Activated CD8-positive, alpha-beta memory T cell treated with anti-CD3 and anti-CD28 coated beads for 48 hours (primary cell): ENCODE results near the gene NLN.
"Not testable (repeated sequence)": the region's sequence is repeated elsewhere in the genome, so short reads cannot be mapped to it uniquely, and the experiment has no call there.

Experiments used
- DNase-seq, 3 experiments: peaks; one replicate each; pipeline ENCODE4 v3.0.0-alpha.2; 2020; ENCODE audit warnings: low read depth in 2 of 3, low spot score in 2 of 3

NLN gene

GRCh38 chr5:65769539-65769938 is 47.5 kb downstream of the NLN start:
- no peak for DNase-seq

- DNase-seq, result no peak
Observed at GRCh38 chr5:65771266-65771665, 49.3 kb downstream of the NLN start.

GRCh38 chr5:65772963-65773362 is 51.0 kb downstream of the NLN start:
- DNase-seq, result not testable (repeated sequence)

GRCh38 chr5:65774346-65774745 is 52.3 kb downstream of the NLN start:
- no peak for DNase-seq

GRCh38 chr5:65775476-65775875 is 53.5 kb downstream of the NLN start:
- DNase-seq, result no peak

- no peak for DNase-seq
Observed at GRCh38 chr5:65776441-65777141, 54.6 kb downstream of the NLN start.

- DNase-seq, result no peak
Observed at GRCh38 chr5:65778126-65778525, 56.1 kb downstream of the NLN start.

- DNase-seq, result no peak
Observed at GRCh38 chr5:65779643-65780042, 57.6 kb downstream of the NLN start.

- DNase-seq, result not testable (repeated sequence)
Observed at GRCh38 chr5:65788296-65788695, 66.3 kb downstream of the NLN start.

GRCh38 chr5:65790371-65791163 is 68.6 kb downstream of the NLN start:
- DNase-seq, result no peak

GRCh38 chr5:65791712-65792673 is 70.0 kb downstream of the NLN start:
- DNase-seq, result no peak

GRCh38 chr5:65796269-65796668 is 74.3 kb downstream of the NLN start:
- DNase-seq, result no peak

- no peak for DNase-seq
Observed at GRCh38 chr5:65796751-65797316, 74.8 kb downstream of the NLN start.

GRCh38 chr5:65797481-65797880 is 75.5 kb downstream of the NLN start:
- no peak for DNase-seq

- no peak for DNase-seq
Observed at GRCh38 chr5:65799857-65800256, 77.9 kb downstream of the NLN start.

GRCh38 chr5:65800775-65801174 is 78.8 kb downstream of the NLN start:
- DNase-seq, result no peak

GRCh38 chr5:65801352-65801783 is 79.4 kb downstream of the NLN start:
- no peak for DNase-seq

GRCh38 chr5:65802080-65802479 is 80.1 kb downstream of the NLN start:
- DNase-seq, result no peak

- no peak for DNase-seq
Observed at GRCh38 chr5:65802820-65803219, 80.8 kb downstream of the NLN start.

- no peak for DNase-seq
Observed at GRCh38 chr5:65803699-65804391, 81.8 kb downstream of the NLN start.
